Measurements from ENCODE around the gene WWOX. TPM values are rescaled to one million over a fixed set of nuclear protein-coding genes. Genes with fewer than 3 reads are reported as not detected.

Gene WWOX
- total and polyA plus RNA-seq, 2 donors (not counting 3 experiments of a cell fraction or from before 2014, with no cell fraction given) = 6.2 to 12.5 TPM

GRCh38 chr16:79202977-79203376 lies 1103.5 kb downstream of the WWOX start:
- H3K4me3 ChIP-seq (replicated peaks in 1 of 3; ENCODE audit: insufficient read depth in 1 of 3, low read depth in 1 of 3, low read length in 3 of 3) = no peak overlapping the region
- BruUV-seq (replicated peaks) = no TSS peak
- FAIRE-seq = no peak
- H3K36me3 ChIP-seq (ENCODE audit: control insufficient read depth in 2 of 2, extremely low read depth in 1 of 2, insufficient read depth in 2 of 2, low read length in 2 of 2) = no peaks in the 10 kb centered on the region
- no peak overlapping the region for H3K27ac ChIP-seq (ENCODE audit: insufficient read depth, low read depth, low read length)
- TF ChIP-seq MAX (IDR thresholded peaks at IDR 0.05; ENCODE audit: insufficient read depth, insufficient read length) (no peak), FOS (IDR thresholded peaks at IDR 0.05; ENCODE audit: borderline replicate concordance, insufficient read depth, low read length) (no peak), CTCF (IDR thresholded peaks at IDR 0.05; ENCODE audit: extremely low read depth in 1 of 2, insufficient read depth in 1 of 2, low read depth in 1 of 2, low read length in 2 of 2) (no peak), POLR2AphosphoS5 (IDR thresholded peaks at IDR 0.05; ENCODE audit: insufficient read depth, low read depth, low read length) (no peak)
- H3K9me3 ChIP-seq (replicated peaks; ENCODE audit: control insufficient read depth, insufficient read depth, low read length) = peaks cover 2% of the 10 kb centered on the region
- ChIA-PET CTCF (no interaction called here), POLR2A (no interaction called here)
- no peak for DNase-seq (ENCODE audit: low read depth, low spot score)
- no peaks in the 10 kb centered on the region for H3K27me3 ChIP-seq (ENCODE audit: control insufficient read depth in 2 of 2, insufficient read depth in 2 of 2, low read length in 2 of 2)
- intact Hi-C loops (cut with micrococcal nuclease) (no loop called here), dilution Hi-C loops (cut with MboI; ENCODE audit: extremely low pct_ligation_motif_present, low sequenced_read_pairs) (no loop called here)
- no peak overlapping the region for H3K9ac ChIP-seq (replicated peaks; ENCODE audit: extremely low read depth, insufficient read depth, low read length)
- no peaks in the 10 kb centered on the region for H3K4me1 ChIP-seq (ENCODE audit: control insufficient read depth, extremely low read depth, insufficient read depth, low read length)
- H3K79me2 ChIP-seq (ENCODE audit: control insufficient read depth, insufficient read depth, low read length) = no peaks in the 10 kb centered on the region
- H2AFZ ChIP-seq (ENCODE audit: low read depth, low read length) = no peak overlapping the region
- no peaks in the 10 kb centered on the region for H4K20me1 ChIP-seq (replicated peaks; ENCODE audit: control insufficient read depth, extremely low read depth, insufficient read depth, low read length)
- H3K9me1 ChIP-seq (replicated peaks; ENCODE audit: control insufficient read depth, extremely low read depth, insufficient read depth, low read length) = no peaks in the 10 kb centered on the region
- H3K4me2 ChIP-seq (ENCODE audit: insufficient read depth, low read length) = no peak overlapping the region

DNA sequence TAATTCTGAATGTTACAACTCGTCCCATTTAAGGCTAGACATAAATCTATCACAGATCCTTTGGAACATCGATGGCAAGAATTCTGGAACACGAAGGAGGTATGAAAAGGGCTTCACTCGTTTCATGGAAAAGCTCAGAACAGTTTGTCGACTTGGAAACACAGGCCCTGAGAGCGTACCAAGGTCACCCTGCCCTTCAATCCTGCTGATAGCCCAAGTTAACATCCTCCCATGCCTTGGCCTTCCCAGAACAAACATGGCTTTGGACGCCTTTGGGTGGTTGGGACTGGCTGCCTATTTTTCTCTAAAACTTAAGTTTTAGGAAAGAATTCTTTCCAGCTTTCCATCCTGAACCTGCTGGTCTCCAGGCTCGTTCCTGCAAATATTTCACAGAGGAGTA lies 1105.0 kb downstream of the WWOX start:
- TF ChIP-seq GATA2 (IDR thresholded peaks at IDR 0.05; ENCODE audit: insufficient read depth, insufficient read length, low read depth, low read length) (no peak), CTCF (IDR thresholded peaks at IDR 0.05; ENCODE audit: extremely low read depth in 1 of 2, insufficient read depth in 1 of 2, low read depth in 1 of 2, low read length in 2 of 2) (no peak), MAX (IDR thresholded peaks at IDR 0.05; ENCODE audit: insufficient read depth, insufficient read length) (no peak)
- Histone ChIP-seq H3K4me3 (replicated peaks in 1 of 3; ENCODE audit: insufficient read depth in 1 of 3, low read depth in 1 of 3, low read length in 3 of 3) (no peak overlapping the region), H3K27me3 (ENCODE audit: control insufficient read depth in 2 of 2, insufficient read depth in 2 of 2, low read length in 2 of 2) (no peaks in the 10 kb centered on the region), H3K79me2 (ENCODE audit: control insufficient read depth, insufficient read depth, low read length) (no peaks in the 10 kb centered on the region), H3K4me2 (ENCODE audit: insufficient read depth, low read length) (no peak overlapping the region), H3K4me1 (ENCODE audit: control insufficient read depth, extremely low read depth, insufficient read depth, low read length) (no peaks in the 10 kb centered on the region), H2AFZ (ENCODE audit: low read depth, low read length) (no peak overlapping the region), H4K20me1 (replicated peaks; ENCODE audit: control insufficient read depth, extremely low read depth, insufficient read depth, low read length) (no peaks in the 10 kb centered on the region), H3K27ac (ENCODE audit: insufficient read depth, low read depth, low read length) (no peak overlapping the region), H3K9ac (replicated peaks; ENCODE audit: extremely low read depth, insufficient read depth, low read length) (no peak overlapping the region), H3K36me3 (ENCODE audit: control insufficient read depth in 2 of 2, extremely low read depth in 1 of 2, insufficient read depth in 2 of 2, low read length in 2 of 2) (no peaks in the 10 kb centered on the region), H3K9me3 (replicated peaks; ENCODE audit: control insufficient read depth, insufficient read depth, low read length) (peaks cover 3% of the 10 kb centered on the region), H3K9me1 (replicated peaks; ENCODE audit: control insufficient read depth, extremely low read depth, insufficient read depth, low read length) (no peaks in the 10 kb centered on the region)
- no peak for DNase-seq (ENCODE audit: low read depth, low spot score)
- FAIRE-seq = no peak
- dilution Hi-C loops (cut with MboI; ENCODE audit: extremely low pct_ligation_motif_present, low sequenced_read_pairs) = no loop called here
- intact Hi-C loops (cut with micrococcal nuclease) = no loop called here
- ChIA-PET CTCF (no interaction called here), POLR2A (no interaction called here)
- BruUV-seq (replicated peaks) = no TSS peak
